Ramos (cell line): ENCODE results near the gene GFM1.

Source experiments
- in situ Hi-C: fragments of 300-500 bp; cut with MboI; formaldehyde crosslinking; loops from one replicate; pipeline ENCODE4 v1.14.3; 2022; ENCODE audit warnings: low sequenced_read_pairs; ENCODE audit not compliant: unreplicated experiment

The GFM1 gene

GRCh38 chr3:158644345-158644908 is at the start of gene GFM1:
Gene GFM1 (plus strand): TSS chr3:158644527. CDS start chr3:158644635, 108 bp downstream.
- in situ Hi-C loops = no loop called here

DNA sequence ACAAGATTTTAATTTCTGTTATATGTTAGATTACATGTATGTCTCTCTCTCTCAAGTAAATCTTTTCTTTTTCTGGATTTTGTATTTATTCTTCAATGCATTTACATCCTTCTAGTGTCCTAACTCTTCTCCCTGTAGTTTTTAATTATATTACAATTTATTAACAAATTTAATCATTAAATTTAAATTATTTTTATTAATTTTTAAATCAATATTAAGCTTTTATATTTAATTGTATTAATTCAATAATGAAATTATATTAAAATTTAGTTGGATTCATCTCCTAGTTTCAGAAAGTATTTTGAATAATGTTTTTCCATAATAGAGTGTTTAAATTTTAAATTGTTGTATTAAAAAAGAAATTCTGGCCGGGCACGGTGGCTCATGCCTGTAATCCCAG is 43.5 kb upstream of the GFM1 start:
- in situ Hi-C loops = no loop called here

- in situ Hi-C loops = no loop called here
Measured at GRCh38 chr3:158602227-158602626, 42.1 kb upstream of the GFM1 start.

DNA sequence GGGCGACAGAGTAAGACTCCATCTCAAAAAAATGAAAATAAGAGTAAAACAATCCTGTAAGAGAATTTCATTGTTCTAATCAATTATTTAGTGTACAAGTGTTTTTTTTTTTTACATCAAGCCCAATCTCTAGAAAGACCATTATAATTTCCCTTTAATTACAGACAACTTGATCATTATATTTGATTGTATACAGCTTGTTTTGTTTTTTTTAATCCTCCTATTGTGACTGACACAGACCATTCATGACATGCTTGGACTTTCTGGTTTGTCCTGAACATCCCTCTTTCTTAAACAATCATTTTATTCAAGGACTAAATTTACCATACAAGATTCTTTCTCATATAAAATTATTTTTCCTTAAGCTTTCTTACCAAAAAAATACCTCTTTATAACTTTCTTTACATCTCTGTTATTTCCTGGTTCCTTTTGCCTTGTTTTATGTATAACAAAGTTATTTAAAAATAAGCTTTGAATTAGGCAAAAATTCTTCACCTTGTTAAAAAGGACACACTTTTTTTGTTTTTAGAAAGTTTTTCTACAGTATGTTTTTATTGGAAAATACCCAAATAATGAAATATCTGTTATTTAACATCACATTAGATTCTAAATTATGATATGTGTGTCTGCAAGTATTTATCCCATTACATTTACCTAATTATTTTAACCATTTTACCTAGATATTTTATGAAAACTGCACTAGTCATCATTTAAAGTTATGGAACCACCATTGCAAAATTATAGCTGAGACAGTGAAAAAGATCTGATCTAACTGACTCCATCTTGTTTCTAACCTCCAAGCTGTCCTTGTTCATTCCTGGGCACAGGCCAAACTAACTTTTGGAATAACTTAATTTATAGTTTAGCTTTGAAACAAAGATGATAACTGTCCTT is 26.1 kb upstream of the GFM1 start:
- in situ Hi-C loops = no loop called here

GRCh38 chr3:158625881-158626280 is 18.4 kb upstream of the GFM1 start:
- in situ Hi-C loops = no loop called here

- in situ Hi-C loops = no loop called here
Measured at GRCh38 chr3:158631981-158632380, 12.3 kb upstream of the GFM1 start.

- in situ Hi-C loops = no loop called here
Measured at GRCh38 chr3:158640646-158641045, 3.7 kb upstream of the GFM1 start.

- in situ Hi-C loops = no loop called here
Measured at GRCh38 chr3:158642005-158642404, 2.3 kb upstream of the GFM1 start.

- in situ Hi-C loops = no loop called here
Measured at GRCh38 chr3:158642474-158643210, 1.7 kb upstream of the GFM1 start.

DNA sequence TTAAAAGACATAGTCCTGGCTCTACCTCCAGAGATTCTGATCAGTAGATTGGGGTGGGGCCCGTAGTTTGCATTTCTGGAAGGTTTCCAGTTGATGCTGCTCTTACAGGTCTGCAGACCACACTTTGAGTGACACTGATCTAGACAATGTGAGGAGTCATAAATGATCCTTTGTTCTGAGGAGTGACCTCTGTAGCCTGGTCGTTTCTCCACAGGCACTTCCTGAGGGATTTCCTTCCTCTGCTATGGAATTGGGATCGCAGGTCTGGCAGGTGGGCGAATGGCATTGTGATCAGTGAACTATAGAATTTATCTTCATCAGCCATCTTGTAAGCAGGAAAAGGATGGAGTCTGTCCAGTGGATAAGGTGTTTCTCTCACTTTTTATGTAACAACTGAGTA is 5.5 kb downstream of the GFM1 start:
- in situ Hi-C loops = no loop called here

- in situ Hi-C loops = no loop called here
Measured at GRCh38 chr3:158651192-158651591, 6.9 kb downstream of the GFM1 start.

DNA sequence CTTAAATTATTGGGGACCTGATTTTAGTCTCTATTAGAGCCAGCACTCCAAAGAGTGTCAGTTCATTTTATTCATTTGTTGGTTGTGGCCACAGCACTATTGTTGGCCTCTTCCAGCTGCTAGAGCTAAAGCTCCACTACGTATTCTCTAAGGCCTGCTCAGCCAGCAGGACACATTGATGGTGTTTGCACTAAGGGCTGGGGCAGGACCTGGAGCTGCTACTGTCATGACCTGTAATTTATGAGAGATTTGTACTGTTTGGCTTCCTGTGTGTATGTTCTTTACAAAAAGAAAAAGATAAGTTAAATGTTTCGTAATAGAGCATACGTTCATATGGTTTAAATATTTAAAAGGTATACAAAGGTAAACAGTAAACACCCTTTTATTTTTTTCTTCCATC is 8.1 kb downstream of the GFM1 start:
- in situ Hi-C loops = no loop called here

DNA sequence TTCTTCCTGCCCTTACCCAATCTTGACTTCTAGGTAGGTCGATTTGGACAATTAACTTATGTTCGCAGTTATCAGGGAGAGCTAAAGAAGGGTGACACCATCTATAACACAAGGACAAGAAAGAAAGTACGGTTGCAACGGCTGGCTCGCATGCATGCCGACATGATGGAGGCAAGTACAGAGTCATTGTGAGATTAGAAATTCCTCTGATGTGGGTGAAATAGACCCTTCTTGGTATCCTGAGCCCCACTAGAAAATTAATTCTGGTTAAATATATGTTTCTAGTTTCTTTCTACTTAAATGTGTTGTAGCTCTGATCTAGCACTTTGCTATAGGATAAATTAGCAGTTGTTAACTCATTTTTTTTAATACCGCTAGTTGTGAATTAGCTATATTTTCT is 14.6 kb downstream of the GFM1 start:
- in situ Hi-C loops = no loop called here

- in situ Hi-C loops = no loop called here
Measured at GRCh38 chr3:158659454-158660237, 15.3 kb downstream of the GFM1 start.

DNA sequence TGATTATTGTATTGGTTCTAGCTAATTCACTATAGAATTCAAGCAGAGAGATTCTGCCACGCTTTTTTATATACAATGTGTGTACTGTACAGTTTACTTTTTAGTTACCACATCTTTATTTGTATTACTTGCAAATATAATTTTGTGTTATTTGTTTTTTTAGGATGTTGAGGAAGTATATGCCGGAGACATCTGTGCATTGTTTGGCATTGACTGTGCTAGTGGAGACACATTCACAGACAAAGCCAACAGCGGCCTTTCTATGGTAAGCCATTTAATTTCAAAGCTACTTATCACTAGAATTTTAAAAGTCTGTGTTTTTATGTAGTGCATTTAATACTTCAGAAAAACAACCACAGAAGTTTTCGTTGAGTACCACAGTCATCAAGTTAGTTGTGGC is 16.4 kb downstream of the GFM1 start:
- in situ Hi-C loops = no loop called here

DNA sequence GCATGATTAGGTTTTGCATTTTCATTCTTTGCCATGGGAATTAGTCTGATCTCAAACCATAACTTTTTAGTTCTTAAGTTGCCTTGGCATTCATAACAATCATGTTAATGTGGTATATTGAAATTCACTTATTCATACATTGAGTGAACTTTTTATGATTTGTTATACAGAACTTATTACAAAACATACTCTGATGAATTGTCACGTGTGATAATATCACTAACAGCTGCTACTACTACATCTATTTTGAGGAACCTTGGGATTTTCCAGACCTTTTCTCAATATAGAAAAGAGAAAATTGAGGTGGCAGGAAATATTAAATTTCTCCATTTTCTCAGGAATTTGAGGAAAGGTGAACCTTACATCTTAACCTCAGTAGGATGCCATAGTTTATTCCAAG is 18.9 kb downstream of the GFM1 start:
- in situ Hi-C loops = no loop called here

GRCh38 chr3:158663832-158664231 is 19.5 kb downstream of the GFM1 start:
- in situ Hi-C loops = no loop called here

DNA sequence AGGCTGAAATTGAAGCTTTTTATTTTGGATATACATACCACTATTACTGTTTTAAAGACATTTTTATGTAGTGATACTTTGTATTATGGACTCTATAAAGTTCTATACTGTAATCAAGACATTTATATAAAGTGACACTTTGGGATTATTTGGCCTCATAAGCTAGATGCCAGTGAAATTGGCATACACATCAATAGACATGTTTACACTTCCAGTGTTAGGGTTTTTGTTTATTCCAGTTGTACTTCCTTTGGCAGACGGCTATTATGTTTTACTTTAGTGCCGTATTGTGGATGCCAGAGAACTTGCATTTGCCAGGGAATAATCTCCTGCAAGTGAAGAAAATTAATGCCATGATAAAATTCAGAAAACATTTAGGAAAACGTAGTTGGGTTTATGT is 22.1 kb downstream of the GFM1 start:
- in situ Hi-C loops = no loop called here

GRCh38 chr3:158668506-158668905 is 24.2 kb downstream of the GFM1 start:
- in situ Hi-C loops = no loop called here

DNA sequence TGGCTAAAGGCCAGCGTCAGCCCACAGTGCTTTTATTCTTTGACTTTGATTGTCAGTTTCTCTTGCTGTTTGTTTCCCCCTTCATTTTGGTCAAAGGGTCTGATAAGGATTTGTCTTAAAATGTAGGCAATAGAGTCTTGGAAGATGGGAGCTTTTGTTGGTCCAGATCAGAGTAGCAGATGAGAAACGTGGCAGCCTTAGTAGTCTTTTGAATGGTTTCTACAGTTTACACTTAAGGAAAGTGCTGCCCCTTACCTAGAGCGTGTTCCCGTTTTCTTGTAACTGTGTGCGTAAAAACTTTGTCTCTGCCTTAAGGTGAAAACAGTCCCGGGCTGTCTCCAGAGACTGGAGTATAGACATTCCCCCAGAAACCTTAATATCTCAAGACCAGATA is 27.5 kb downstream of the GFM1 start:
- in situ Hi-C loops = no loop called here
